Activated CD4-positive, alpha-beta T cell treated with anti-CD3 and anti-CD28 coated beads for 36 hours (primary cell): Measurements from ENCODE around the gene ENSA. TPM values are rescaled to one million over a fixed set of nuclear protein-coding genes. Genes with fewer than 3 reads are reported as not detected.
A peak's percentile ranks its signal among the peaks of the same experiment; 100 is the strongest.
"Not testable (repeated sequence)": the region's sequence is repeated elsewhere in the genome, so short reads cannot be mapped to it uniquely, and the experiment has no call there.

Experiments
- ATAC-seq: fragments of 200-7000 bp; cut with Tn5 transposase; one replicate; pipeline ENCODE4 v1.10.0; 2021; ENCODE audit warnings: mild to moderate bottlenecking, moderate library complexity
- CTCF ChIA-PET: fragments of 350-600 bp; sonication (Branson Sonifier 250); formaldehyde crosslinking; loops from one replicate; lab custom pipeline; 2021; ENCODE audit warnings: antibody characterized with exemption; lab: Charles Lee
- POLR2A ChIA-PET: fragments of 350-600 bp; sonication (Branson Sonifier 250); formaldehyde crosslinking; loops from one replicate; lab custom pipeline; 2021; ENCODE audit warnings: antibody characterized with exemption, inconsistent platforms; lab: Charles Lee
- DNase-seq: peaks from one replicate; pipeline ENCODE4 v3.0.0-alpha.2; 2020
- H3K27ac Mint-ChIP-seq: one replicate; pipeline ENCODE4 v1.8.0; 2021; ENCODE audit warnings: mixed read lengths
- H3K27me3 Mint-ChIP-seq: one replicate; pipeline ENCODE4 v1.8.0; 2021; ENCODE audit warnings: mixed read lengths
- H3K36me3 Mint-ChIP-seq: one replicate; pipeline ENCODE4 v1.8.0; 2021; ENCODE audit warnings: low read depth, mixed read lengths
- H3K4me1 Mint-ChIP-seq: one replicate; pipeline ENCODE4 v1.8.0; 2021; ENCODE audit warnings: mixed read lengths
- H3K4me3 Mint-ChIP-seq: one replicate; pipeline ENCODE4 v1.8.0; 2021; ENCODE audit warnings: mild to moderate bottlenecking, moderate library complexity, mixed read lengths
- H3K9me3 Mint-ChIP-seq: one replicate; pipeline ENCODE4 v1.8.0; 2021; ENCODE audit warnings: low read depth, mixed read lengths
- intact Hi-C, 2 experiments: fragments of 100-400 bp; cut with DNase I in 1 of 2; cut with micrococcal nuclease in 1 of 2; formaldehyde crosslinking; loops; one replicate each; pipeline versions ENCODE4 v1.14.2 to v1.15.1; 2022 to 2024; cut with DNase I, micrococcal nuclease
- total RNA-seq, 2 experiments: library from RNA; stranded (reverse); gene quantifications; one replicate each; pipeline ENCODE4 v1.2.3, GENCODE V29; 2021

ENSA gene
- total RNA-seq, 2 experiments from 2014 or later: 197 to 240 TPM

DNA sequence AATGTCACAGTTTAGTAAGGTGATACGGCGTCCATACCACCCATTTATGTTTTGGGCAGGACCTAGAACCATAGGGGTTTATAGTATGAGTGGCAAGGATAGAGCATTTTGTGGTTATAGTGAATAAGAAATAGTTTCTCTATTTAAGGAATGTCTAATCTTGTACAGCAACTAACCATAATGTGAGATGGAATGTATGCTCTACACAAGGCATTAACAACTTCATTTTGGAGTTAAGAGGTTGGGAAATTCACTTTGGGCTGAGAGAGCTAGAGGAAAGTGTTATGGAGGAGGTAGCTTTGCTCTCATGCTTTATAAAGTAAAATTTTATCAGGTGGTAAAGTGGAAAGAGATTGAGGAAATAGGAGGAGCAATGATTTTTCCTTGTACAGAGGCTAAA lies 47.0 kb downstream of the ENSA start:
- intact Hi-C loops: no loop called here
- DNase-seq (no peak), ATAC-seq (no peak)
- Mint-ChIP-seq H3K9me3 (no peaks in the 10 kb centered on the region), H3K4me3 (no peak overlapping the region), H3K4me1 (peaks cover 15% of the 10 kb centered on the region), H3K27me3 (no peaks in the 10 kb centered on the region), H3K27ac (no peak overlapping the region), H3K36me3 (peaks cover 31% of the 10 kb centered on the region)
- ChIA-PET POLR2A (no interaction called here), CTCF (interaction anchor here (0.6 to 26.4 kb wide), 3 partner anchors 18 to 211 kb away, joined by 3 to 461 read pairs (median 239); partner anchors contain the start of gene ENSA)

DNA sequence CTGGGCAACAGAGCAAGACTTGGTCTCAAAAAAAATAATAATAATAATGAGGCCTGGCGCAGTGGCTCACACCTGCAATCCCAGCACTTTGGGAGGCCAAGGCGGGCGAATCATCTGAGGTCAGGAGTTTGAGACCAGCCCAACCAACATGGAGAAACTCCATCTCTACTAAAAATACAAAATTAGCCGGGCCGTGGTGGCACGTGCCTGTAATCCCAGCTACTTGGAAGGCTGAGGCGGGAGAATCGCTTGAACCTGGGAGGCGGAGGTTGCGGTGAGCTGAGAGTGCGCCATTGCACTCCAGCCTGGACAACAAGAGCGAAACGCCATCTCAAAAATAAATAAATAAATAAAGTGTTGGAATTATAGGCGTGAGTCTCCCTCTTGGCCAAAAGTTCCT lies 47.5 kb downstream of the ENSA start:
- ATAC-seq, H3K9me3 Mint-ChIP-seq, DNase-seq, intact Hi-C loops, H3K4me3 Mint-ChIP-seq, H3K27me3 Mint-ChIP-seq, H3K27ac Mint-ChIP-seq: not testable (repeated sequence)
- ChIA-PET POLR2A (interaction anchor here (1.0 kb wide), 1 partner anchor 48 kb away, joined by 3 read pairs; the partner anchor contains the start of gene ENSA), CTCF (interaction anchor here (0.6 to 26.4 kb wide), 3 partner anchors 18 to 211 kb away, joined by 3 to 461 read pairs (median 239); partner anchors contain the start of gene ENSA)
- Mint-ChIP-seq H3K4me1 (peaks cover 15% of the 10 kb centered on the region), H3K36me3 (peaks cover 35% of the 10 kb centered on the region)

DNA sequence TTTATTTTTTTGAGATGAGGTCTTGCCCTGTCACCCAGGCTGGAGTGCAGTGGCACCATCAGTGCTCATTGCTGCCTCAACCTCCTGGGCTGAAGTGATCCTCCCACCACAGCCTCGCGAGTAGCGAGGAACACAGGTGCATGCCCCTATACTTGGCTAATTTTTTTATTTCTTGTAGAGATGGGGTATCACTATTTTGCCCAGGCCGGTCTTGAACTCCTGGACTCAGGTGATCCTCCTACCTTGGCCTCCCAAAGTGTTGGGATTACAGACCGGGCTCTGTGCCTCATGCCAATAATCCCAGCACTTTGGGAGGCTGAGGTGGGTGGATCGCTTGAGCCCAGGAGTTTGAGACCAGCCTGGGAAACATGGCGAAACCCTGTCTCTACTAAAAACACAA lies 48.0 kb downstream of the ENSA start:
- intact Hi-C loops, H3K27me3 Mint-ChIP-seq, H3K4me3 Mint-ChIP-seq, DNase-seq, H3K9me3 Mint-ChIP-seq, ATAC-seq, H3K27ac Mint-ChIP-seq: not testable (repeated sequence)
- Mint-ChIP-seq H3K36me3 (peaks cover 40% of the 10 kb centered on the region), H3K4me1 (peaks cover 15% of the 10 kb centered on the region)
- ChIA-PET CTCF (interaction anchor here (0.6 to 26.4 kb wide), 3 partner anchors 18 to 210 kb away, joined by 3 to 461 read pairs (median 239); partner anchors contain the start of gene ENSA), POLR2A (interaction anchor here (1.0 to 11.8 kb wide), 2 partner anchors 19 to 48 kb away, joined by 3 to 333 read pairs; partner anchors contain the start of gene ENSA)

DNA sequence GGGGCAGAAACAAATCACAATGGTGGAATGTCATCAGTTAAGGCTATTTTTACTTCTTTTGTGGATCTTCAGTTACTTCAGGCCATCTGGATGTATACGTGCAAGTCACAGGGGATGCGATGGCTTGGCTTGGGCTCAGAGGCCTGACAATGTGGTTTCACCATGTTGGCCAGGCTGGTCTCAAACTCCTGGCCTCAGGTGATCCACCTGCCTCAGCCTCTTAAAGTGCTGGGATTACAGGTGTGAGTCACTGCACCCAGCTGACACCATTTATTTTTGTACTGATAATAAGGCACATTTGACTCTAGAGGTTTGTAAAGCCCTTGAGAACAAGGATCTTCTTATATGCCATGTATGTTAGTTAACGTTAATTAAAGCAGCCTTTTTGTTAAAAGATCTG lies 48.4 kb downstream of the ENSA start:
- peaks cover 15% of the 10 kb centered on the region for H3K4me1 Mint-ChIP-seq
- POLR2A ChIA-PET: interaction anchor here (1.0 to 11.8 kb wide), 4 partner anchors 13 to 49 kb away, joined by 3 to 333 read pairs (median 28); partner anchors contain the start of gene ENSA
- H3K9me3 Mint-ChIP-seq, ATAC-seq, intact Hi-C loops, DNase-seq, H3K27me3 Mint-ChIP-seq: not testable (repeated sequence)
- peak overlapping the region; percentile 88 for H3K27ac Mint-ChIP-seq
- CTCF ChIA-PET: interaction anchor here (13.5 to 26.4 kb wide), 2 partner anchors 17 to 40 kb away, joined by 239 to 461 read pairs; partner anchors contain the start of gene ENSA
- peak overlapping the region; percentile 95 for H3K4me3 Mint-ChIP-seq
- H3K36me3 Mint-ChIP-seq: peaks cover 44% of the 10 kb centered on the region

DNA sequence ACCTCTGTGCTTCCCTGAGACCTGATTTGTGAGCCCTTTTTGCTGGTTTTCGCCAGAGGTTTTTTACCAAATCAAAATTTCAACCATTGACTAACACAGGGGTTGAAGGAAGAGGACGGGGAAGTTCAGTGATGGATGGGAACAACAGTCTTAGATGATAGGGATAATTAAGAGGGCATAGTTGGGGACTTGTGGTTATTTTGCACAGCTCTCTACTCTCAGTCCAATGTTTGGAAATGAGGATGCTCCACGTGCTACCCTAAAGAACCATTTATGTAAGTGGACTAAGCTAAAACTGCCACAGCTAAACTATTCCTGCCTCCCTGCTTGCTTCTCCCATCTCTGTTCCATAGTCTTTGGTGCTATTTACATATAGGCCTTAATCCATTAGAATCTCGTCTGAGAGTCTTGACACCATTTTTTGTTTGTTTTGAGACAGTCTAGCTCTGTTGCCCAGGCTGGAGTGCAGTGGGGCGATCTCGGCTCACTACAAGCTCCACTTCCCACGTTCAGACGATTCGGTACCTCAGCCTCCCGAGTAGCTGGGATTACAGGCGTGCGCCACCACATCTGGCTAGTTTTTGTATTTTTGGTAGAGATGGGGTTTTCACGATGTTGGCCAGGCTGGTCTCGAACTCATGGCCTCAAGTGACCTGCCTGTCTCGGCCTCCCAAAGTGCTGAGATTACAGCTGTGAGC lies 49.3 kb downstream of the ENSA start:
- peak overlapping the region; percentile 88 for H3K27ac Mint-ChIP-seq
- no peaks in the 10 kb centered on the region for H3K9me3 Mint-ChIP-seq
- POLR2A ChIA-PET: interaction anchor here (0.6 to 11.8 kb wide), 17 partner anchors 9 to 427 kb away, joined by 3 to 333 read pairs (median 5); partner anchors contain the start of genes ENSA, FALEC and GOLPH3L
- peak; percentile 4 for ATAC-seq
- H3K27me3 Mint-ChIP-seq: no peaks in the 10 kb centered on the region
- peaks cover 18% of the 10 kb centered on the region for H3K4me1 Mint-ChIP-seq
- H3K4me3 Mint-ChIP-seq: peak overlapping the region; percentile 95
- no peak for DNase-seq
- intact Hi-C loops: loop anchor here (1.0 to 5.0 kb wide), 6 partner anchors 19 to 702 kb away; partner anchors contain the start of genes ENSA (in 1 of the 2), SETDB1 (in 1 of the 2) and ZNF687 (in 1 of the 2)
- peaks cover 49% of the 10 kb centered on the region for H3K36me3 Mint-ChIP-seq
- CTCF ChIA-PET: interaction anchor here (0.6 to 26.4 kb wide), 8 partner anchors 9 to 400 kb away, joined by 3 to 461 read pairs (median 6); partner anchors contain the start of gene ENSA

DNA sequence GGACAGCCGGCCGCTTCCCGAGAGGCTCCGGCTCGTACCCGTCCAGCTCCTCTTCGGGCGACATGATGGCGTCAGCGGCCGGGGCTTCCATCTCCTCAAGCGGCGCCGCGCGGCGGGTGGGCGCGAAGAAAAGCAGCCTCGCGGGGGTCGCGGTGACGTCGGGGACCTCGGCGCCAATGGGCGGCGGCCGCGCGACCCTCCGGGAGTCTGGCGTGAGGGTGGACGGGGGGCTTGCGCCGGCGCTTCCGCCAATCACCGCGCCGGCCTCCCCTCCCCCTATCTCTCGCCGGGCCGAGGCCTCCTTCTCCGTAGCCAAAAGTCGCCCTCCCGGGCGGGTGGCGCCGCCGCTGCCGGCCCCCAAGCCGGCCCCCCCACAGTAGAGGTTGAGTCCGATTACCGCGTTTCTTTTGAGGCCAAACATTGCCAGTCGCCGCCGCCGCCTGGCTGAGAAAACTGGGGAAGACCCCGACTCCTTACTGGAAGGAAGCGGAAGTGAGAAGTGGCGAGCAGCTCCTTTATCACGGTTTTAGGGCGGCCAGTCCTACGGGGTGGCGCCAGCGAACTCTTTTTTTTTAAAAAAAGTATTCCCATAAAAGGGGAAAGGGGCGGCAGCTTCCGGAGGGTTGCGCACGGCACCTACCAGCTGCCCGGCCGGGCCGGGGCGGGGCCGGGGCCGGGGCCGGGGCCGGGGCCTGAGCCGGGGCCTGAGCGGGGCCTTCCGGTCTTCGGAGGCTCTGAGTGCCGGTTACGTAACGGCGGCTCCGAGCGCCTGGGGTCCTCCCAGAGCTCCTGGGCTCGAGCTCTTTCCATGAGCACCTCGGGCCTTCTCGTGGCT lies 50.1 kb downstream of the ENSA start, which contains the start of gene MCL1:
Gene MCL1, minus strand, starts transcription at position 501 of the 835 bp plus-strand sequence. Its CDS starts 80 bp downstream, at position 421.
- ChIA-PET CTCF (interaction anchor here (0.6 to 26.4 kb wide), 7 partner anchors 8 to 401 kb away, joined by 3 to 461 read pairs (median 6); partner anchors contain the start of gene ENSA), POLR2A (interaction anchor here (0.6 to 11.8 kb wide), 20 partner anchors 10 to 702 kb away, joined by 3 to 333 read pairs (median 4); partner anchors contain the start of genes ENSA, FALEC and GOLPH3L)
- intact Hi-C loops: loop anchor here (1.0 to 5.0 kb wide), 6 partner anchors 18 to 703 kb away; partner anchors contain the start of genes ENSA (in 1 of the 2), SETDB1 (in 1 of the 2) and ZNF687 (in 1 of the 2)
- Mint-ChIP-seq H3K27ac (peak within 1 kb of the TSS; percentile 97), H3K4me3 (peak within 1 kb of the TSS; percentile 95), H3K9me3 (no peaks in the 10 kb centered on the region), H3K36me3 (peaks cover 57% of the 10 kb centered on the region), H3K27me3 (no peaks in the 10 kb centered on the region), H3K4me1 (peaks cover 23% of the 10 kb centered on the region)
- peak; percentile 94 for DNase-seq
- peak; percentile 81 for ATAC-seq

DNA sequence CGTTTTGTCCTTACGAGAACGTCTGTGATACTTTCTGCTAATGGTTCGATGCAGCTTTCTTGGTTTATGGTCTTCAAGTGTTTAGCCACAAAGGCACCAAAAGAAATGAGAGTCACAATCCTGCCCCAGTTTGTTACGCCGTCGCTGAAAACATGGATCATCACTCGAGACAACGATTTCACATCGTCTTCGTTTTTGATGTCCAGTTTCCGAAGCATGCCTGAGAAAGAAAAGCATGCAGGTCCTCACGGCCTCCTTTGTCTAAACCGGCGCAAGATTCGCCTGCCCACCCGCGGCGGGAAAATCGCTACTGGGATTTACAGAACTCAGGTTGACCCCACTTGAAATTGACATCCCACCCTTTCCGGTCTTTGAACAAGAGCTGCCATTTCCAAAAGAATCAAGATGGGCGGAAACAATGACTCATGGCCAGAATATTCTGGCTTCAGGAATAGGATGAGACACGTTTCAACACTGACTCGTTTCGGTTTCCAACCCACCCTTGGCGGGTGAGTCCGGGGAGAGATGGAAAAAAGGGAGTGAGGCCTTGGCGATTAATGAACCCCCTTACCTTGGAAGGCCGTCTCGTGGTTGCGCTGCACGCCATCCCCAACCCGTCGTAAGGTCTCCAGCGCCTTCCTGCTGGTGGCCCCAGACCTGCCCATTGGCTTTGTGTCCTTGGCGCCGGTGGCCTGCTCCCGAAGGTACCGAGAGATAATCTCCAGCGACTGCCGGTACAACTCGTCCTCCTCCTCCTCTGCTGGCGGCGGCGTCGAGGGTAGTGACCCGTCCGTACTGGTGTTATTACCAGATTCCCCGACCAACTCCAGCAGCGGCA lies 50.9 kb downstream of the ENSA start:
- Mint-ChIP-seq H3K4me1 (peaks cover 30% of the 10 kb centered on the region), H3K27me3 (no peaks in the 10 kb centered on the region), H3K27ac (peak overlapping the region; percentile 97), H3K36me3 (peaks cover 63% of the 10 kb centered on the region), H3K4me3 (peak overlapping the region; percentile 95), H3K9me3 (no peaks in the 10 kb centered on the region)
- ChIA-PET POLR2A (interaction anchor here (0.6 to 11.8 kb wide), 10 partner anchors 9 to 703 kb away, joined by 3 to 333 read pairs (median 16); partner anchors contain the start of genes ENSA and GOLPH3L), CTCF (interaction anchor here (1.7 to 26.4 kb wide), 3 partner anchors 8 to 42 kb away, joined by 12 to 461 read pairs (median 239); partner anchors contain the start of gene ENSA)
- DNase-seq: peak; percentile 77
- ATAC-seq: peak; percentile 10
- intact Hi-C loops: loop anchor here (1.0 to 5.0 kb wide), 7 partner anchors 11 to 704 kb away; partner anchors contain the start of genes ENSA (in 1 of the 2), SETDB1 (in 1 of the 2) and ZNF687 (in 1 of the 2)

DNA sequence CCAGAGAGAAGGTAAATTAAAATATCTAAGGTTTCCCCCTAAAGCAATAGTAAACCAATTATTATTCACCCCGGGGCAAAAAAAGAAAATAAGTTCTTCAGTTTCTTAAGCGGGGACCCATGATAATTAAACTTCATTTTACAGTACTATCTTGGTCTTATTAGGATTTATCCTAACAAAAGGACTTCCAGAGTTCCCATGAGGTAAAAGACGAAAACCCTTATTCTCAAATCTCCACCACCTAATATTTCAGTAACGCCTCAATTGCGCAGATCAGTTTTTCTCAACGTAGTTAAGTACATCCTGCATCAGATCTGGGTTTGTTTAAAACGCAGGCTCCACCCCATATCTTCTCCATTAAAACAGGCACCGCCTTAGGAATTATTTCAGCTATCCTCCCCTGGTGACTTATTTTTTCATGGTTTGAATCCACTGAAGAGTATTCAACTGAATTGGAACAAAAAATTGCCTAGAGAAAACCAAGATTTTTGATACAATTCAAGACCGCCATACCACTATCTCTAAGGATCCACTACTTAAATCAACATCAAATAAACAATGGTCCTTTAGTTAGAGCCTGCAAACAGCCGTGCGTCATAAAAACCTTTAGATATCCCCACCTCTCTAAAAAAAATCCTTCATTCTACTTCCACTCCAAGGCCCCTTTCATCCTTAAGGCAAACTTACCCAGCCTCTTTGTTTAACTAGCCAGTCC lies 51.7 kb downstream of the ENSA start:
- no peaks in the 10 kb centered on the region for H3K9me3 Mint-ChIP-seq
- H3K4me1 Mint-ChIP-seq: peaks cover 38% of the 10 kb centered on the region
- ATAC-seq (no peak), DNase-seq (no peak)
- H3K27me3 Mint-ChIP-seq: no peaks in the 10 kb centered on the region
- peak overlapping the region; percentile 95 for H3K4me3 Mint-ChIP-seq
- POLR2A ChIA-PET: interaction anchor here (0.7 to 11.8 kb wide), 6 partner anchors 9 to 51 kb away, joined by 3 to 333 read pairs (median 38); partner anchors contain the start of gene ENSA
- peaks cover 70% of the 10 kb centered on the region for H3K36me3 Mint-ChIP-seq
- CTCF ChIA-PET: interaction anchor here (0.9 to 26.4 kb wide), 3 partner anchors 14 to 345 kb away, joined by 4 to 461 read pairs (median 239); partner anchors contain the start of gene ENSA
- peak overlapping the region; percentile 97 for H3K27ac Mint-ChIP-seq
- intact Hi-C loops: loop anchor here (1.0 to 5.0 kb wide), 5 partner anchors 10 to 705 kb away; partner anchors contain the start of genes SETDB1 (in 1 of the 2) and ZNF687 (in 1 of the 2)
